Loucy (cell line): ENCODE data around the gene UBE2D4.

Experiments used
- H2AFZ ChIP-seq: fragments of 200-600 bp; sonication (generic); 2 replicates; pipeline ENCODE4 v1.6.0; 2016; ENCODE audit warnings: antibody characterized with exemption, mild to moderate bottlenecking, low read length, moderate library complexity
- H3F3A ChIP-seq: fragments of 200-600 bp; 2 replicates; pipeline ENCODE4 v1.6.0; 2016; ENCODE audit warnings: antibody characterized with exemption, low read depth, mild to moderate bottlenecking
- H3K27me3 ChIP-seq: fragments of 200-600 bp; sonication (generic); 2 replicates; pipeline ENCODE4 v1.6.1; 2014; ENCODE audit warnings: low read length, mild to moderate bottlenecking; ENCODE audit not compliant: insufficient read depth, poor library complexity, severe bottlenecking
- H3K36me3 ChIP-seq: fragments of 200-600 bp; sonication (generic); 2 replicates; pipeline ENCODE4 v1.6.1; 2016; ENCODE audit warnings: low read length; ENCODE audit not compliant: insufficient read depth
- H3K4me1 ChIP-seq: fragments of 200-600 bp; sonication (generic); 2 replicates; pipeline ENCODE4 v1.5.1; 2014; ENCODE audit warnings: low read length, mild to moderate bottlenecking; ENCODE audit not compliant: insufficient read depth, poor library complexity, severe bottlenecking
- H3K4me2 ChIP-seq: fragments of 200-600 bp; sonication (generic); 2 replicates; pipeline ENCODE4 v1.6.0; 2014; ENCODE audit warnings: antibody characterized with exemption, low read length, low read depth, mild to moderate bottlenecking; ENCODE audit not compliant: poor library complexity, severe bottlenecking
- H3K4me3 ChIP-seq: fragments of 200-600 bp; sonication (generic); 2 replicates; pipeline ENCODE4 v1.5.1; 2014; ENCODE audit warnings: low read length, mild to moderate bottlenecking, mixed read lengths; ENCODE audit not compliant: poor library complexity, severe bottlenecking
- H3K79me2 ChIP-seq: fragments of 200-600 bp; sonication (generic); 2 replicates; pipeline ENCODE4 v1.6.1; 2014; ENCODE audit warnings: low read length; ENCODE audit not compliant: insufficient read depth
- H3K9ac ChIP-seq: fragments of 200-600 bp; sonication (generic); 2 replicates; pipeline ENCODE4 v1.6.0; 2014; ENCODE audit warnings: mild to moderate bottlenecking, low read depth, low read length, moderate library complexity; ENCODE audit not compliant: poor library complexity, severe bottlenecking
- H3K9me2 ChIP-seq: fragments of 200-600 bp; sonication (generic); replicated peaks from 2 replicates; pipeline ENCODE4 v1.6.1; 2016; ENCODE audit warnings: low read depth, low read length, mixed read lengths
- H3K9me3 ChIP-seq: fragments of 200-600 bp; sonication (generic); 2 replicates; pipeline ENCODE4 v1.6.1; 2014; ENCODE audit warnings: mild to moderate bottlenecking, antibody characterized with exemption, low read length, low read depth; ENCODE audit not compliant: insufficient read depth
- H4K20me1 ChIP-seq: fragments of 200-600 bp; sonication (generic); 2 replicates; pipeline ENCODE4 v1.6.0; 2014; ENCODE audit warnings: antibody characterized with exemption, low read length, mild to moderate bottlenecking; ENCODE audit not compliant: insufficient read depth, poor library complexity, severe bottlenecking
- CTCF ChIP-seq: fragments of 200-600 bp; sonication (generic); conservative IDR thresholded peaks from 2 replicates; pipeline ENCODE4 v1.5.1; 2014; ENCODE audit warnings: mild to moderate bottlenecking, antibody characterized with exemption, low read length
- EZH2phosphoT487 ChIP-seq: fragments of 200-600 bp; IDR thresholded peaks from 2 replicates; pipeline ENCODE4 v1.6.1; 2018; ENCODE audit warnings: antibody characterized with exemption, mild to moderate bottlenecking, moderate library complexity, borderline replicate concordance

UBE2D4 gene

GRCh38 chr7:43933902-43934560, 7.8 kb downstream of the UBE2D4 start:
- Histone ChIP-seq H4K20me1 (no peaks in the 10 kb centered on the region), H3K4me1 (no peaks in the 10 kb centered on the region), H3K9me2 (no peaks in the 10 kb centered on the region), H3K27me3 (no peaks in the 10 kb centered on the region), H3K9me3 (no peaks in the 10 kb centered on the region), H3K36me3 (no peaks in the 10 kb centered on the region), H3K9ac (no peak overlapping the region), H3K4me2 (no peak overlapping the region), H2AFZ (no peak overlapping the region), H3K4me3 (no peak overlapping the region), H3K79me2 (no peaks in the 10 kb centered on the region), H3F3A (no peaks in the 10 kb centered on the region)
- TF ChIP-seq CTCF (no peak), EZH2phosphoT487 (no peak)

- no peak for TF ChIP-seq CTCF
- TF ChIP-seq EZH2phosphoT487: no peak
- Histone ChIP-seq H3K9me3 (no peaks in the 10 kb centered on the region), H3F3A (no peaks in the 10 kb centered on the region)
These were observed 11.2 kb downstream of the UBE2D4 start for GRCh38 chr7:43937444-43937843.

GRCh38 chr7:43938892-43939482, 12.8 kb downstream of the UBE2D4 start:
- Histone ChIP-seq H3K4me2 (no peak overlapping the region), H2AFZ (no peak overlapping the region), H3K27me3 (no peaks in the 10 kb centered on the region), H3K4me3 (no peak overlapping the region), H4K20me1 (no peaks in the 10 kb centered on the region), H3K36me3 (no peaks in the 10 kb centered on the region), H3K9me2 (no peaks in the 10 kb centered on the region), H3F3A (no peaks in the 10 kb centered on the region), H3K9me3 (no peaks in the 10 kb centered on the region), H3K9ac (no peak overlapping the region), H3K79me2 (no peaks in the 10 kb centered on the region), H3K4me1 (no peaks in the 10 kb centered on the region)
- no peak for TF ChIP-seq CTCF
- no peak for TF ChIP-seq EZH2phosphoT487

More at GRCh38 chr7:43937444-43937843, 11.2 kb downstream of the UBE2D4 start:
- Histone ChIP-seq H3K27me3 (no peaks in the 10 kb centered on the region), H4K20me1 (no peaks in the 10 kb centered on the region), H3K4me1 (no peaks in the 10 kb centered on the region), H3K4me3 (no peak overlapping the region), H3K79me2 (no peaks in the 10 kb centered on the region), H2AFZ (no peak overlapping the region), H3K36me3 (no peaks in the 10 kb centered on the region), H3K9me2 (no peaks in the 10 kb centered on the region), H3K4me2 (no peak overlapping the region), H3K9ac (no peak overlapping the region)
